ENCODE results near the gene HDAC1.
"Not testable (repeated sequence)": the region's sequence is repeated elsewhere in the genome, so short reads cannot be mapped to it uniquely, and the experiment has no call there.

Gene HDAC1

GRCh38 chr1:32274646-32275340, 17.1 kb upstream of the HDAC1 start:
- DNase-seq: no peak

GRCh38 chr1:32275424-32275823, 16.5 kb upstream of the HDAC1 start:
- DNase-seq: no peak

GRCh38 chr1:32276032-32276782, 15.7 kb upstream of the HDAC1 start:
- no peak for DNase-seq

GRCh38 chr1:32284777-32285176, 7.1 kb upstream of the HDAC1 start:
- DNase-seq: not testable (repeated sequence)

GRCh38 chr1:32285658-32286057, 6.2 kb upstream of the HDAC1 start:
- no peak for DNase-seq

- no peak for DNase-seq
These were observed 5.1 kb upstream of the HDAC1 start for GRCh38 chr1:32286763-32287162.

- DNase-seq: no peak
These were observed 2.6 kb upstream of the HDAC1 start for GRCh38 chr1:32289256-32289655.

GRCh38 chr1:32291145-32291707, 657 bp upstream of the HDAC1 start:
- no peak for DNase-seq

- DNase-seq: not testable (repeated sequence)
These were observed 6.3 kb downstream of the HDAC1 start for GRCh38 chr1:32298211-32298610.

GRCh38 chr1:32299327-32299726, 7.4 kb downstream of the HDAC1 start:
- no peak for DNase-seq

GRCh38 chr1:32303358-32303757, 11.5 kb downstream of the HDAC1 start:
- DNase-seq: no peak

GRCh38 chr1:32303997-32304622, 12.2 kb downstream of the HDAC1 start:
- no peak for DNase-seq

- no peak for DNase-seq
These were observed 13.4 kb downstream of the HDAC1 start for GRCh38 chr1:32305310-32305709.

GRCh38 chr1:32307324-32307723, 15.4 kb downstream of the HDAC1 start:
- no peak for DNase-seq

- no peak for DNase-seq
These were observed 18.1 kb downstream of the HDAC1 start for GRCh38 chr1:32309960-32310359.

GRCh38 chr1:32311709-32312393, 20.0 kb downstream of the HDAC1 start:
- no peak for DNase-seq

- DNase-seq: no peak
These were observed 25.0 kb downstream of the HDAC1 start for GRCh38 chr1:32316903-32317277.

GRCh38 chr1:32318127-32318869, 26.4 kb downstream of the HDAC1 start:
- no peak for DNase-seq

GRCh38 chr1:32321712-32322291, 29.9 kb downstream of the HDAC1 start:
- DNase-seq: no peak

GRCh38 chr1:32327204-32327603, 35.3 kb downstream of the HDAC1 start:
- no peak for DNase-seq

GRCh38 chr1:32329931-32330466, 38.1 kb downstream of the HDAC1 start:
- DNase-seq: no peak

Measured in cortex of kidney (tissue), 1 donor.